Neural progenitor cell (in vitro differentiated cells): ENCODE results near the gene IRF8.

Experiments
- EZH2 ChIP-seq: fragments of 200-600 bp; sonication (generic); IDR thresholded peaks from 2 replicates; pipeline ENCODE4 v1.6.1; 2017; ENCODE audit warnings: antibody characterized with exemption, mild to moderate bottlenecking, moderate library complexity
- EZH2phosphoT487 ChIP-seq: fragments of 200-600 bp; sonication (generic); IDR thresholded peaks from 2 replicates; pipeline ENCODE4 v1.6.1; 2017; ENCODE audit warnings: antibody characterized with exemption
- TF ChIP-seq, protein P1 (sequence below): fragments of 200-600 bp; sonication (generic); IDR thresholded peaks from 2 replicates; pipeline ENCODE4 v1.5.1; 2017; ENCODE audit warnings: antibody characterized with exemption, mild to moderate bottlenecking

- TF ChIP-seq, protein P1, sequence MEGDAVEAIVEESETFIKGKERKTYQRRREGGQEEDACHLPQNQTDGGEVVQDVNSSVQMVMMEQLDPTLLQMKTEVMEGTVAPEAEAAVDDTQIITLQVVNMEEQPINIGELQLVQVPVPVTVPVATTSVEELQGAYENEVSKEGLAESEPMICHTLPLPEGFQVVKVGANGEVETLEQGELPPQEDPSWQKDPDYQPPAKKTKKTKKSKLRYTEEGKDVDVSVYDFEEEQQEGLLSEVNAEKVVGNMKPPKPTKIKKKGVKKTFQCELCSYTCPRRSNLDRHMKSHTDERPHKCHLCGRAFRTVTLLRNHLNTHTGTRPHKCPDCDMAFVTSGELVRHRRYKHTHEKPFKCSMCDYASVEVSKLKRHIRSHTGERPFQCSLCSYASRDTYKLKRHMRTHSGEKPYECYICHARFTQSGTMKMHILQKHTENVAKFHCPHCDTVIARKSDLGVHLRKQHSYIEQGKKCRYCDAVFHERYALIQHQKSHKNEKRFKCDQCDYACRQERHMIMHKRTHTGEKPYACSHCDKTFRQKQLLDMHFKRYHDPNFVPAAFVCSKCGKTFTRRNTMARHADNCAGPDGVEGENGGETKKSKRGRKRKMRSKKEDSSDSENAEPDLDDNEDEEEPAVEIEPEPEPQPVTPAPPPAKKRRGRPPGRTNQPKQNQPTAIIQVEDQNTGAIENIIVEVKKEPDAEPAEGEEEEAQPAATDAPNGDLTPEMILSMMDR: no peak
- TF ChIP-seq EZH2 (no peak), EZH2phosphoT487 (no peak)
These were observed 39.2 kb upstream of the IRF8 start for GRCh38 chr16:85859818-85860125.
